Choroid plexus epithelial cell (primary cell): ENCODE results near the gene MAX.

Experiments used
- DNase-seq: peaks from one replicate; pipeline ENCODE4 v3.0.0-alpha.2; 2010; ENCODE audit warnings: low read depth
- H3K4me3 ChIP-seq: 2 replicates; pipeline ENCODE4 v1.5.1; 2011; ENCODE audit warnings: low read depth, mild to moderate bottlenecking, control low read depth, low read length, moderate library complexity
- CTCF ChIP-seq: conservative IDR thresholded peaks from 2 replicates; pipeline ENCODE4 v1.5.1; 2011; ENCODE audit warnings: low read depth, mild to moderate bottlenecking, control low read depth, inconsistent platforms, low read length, moderate library complexity

MAX gene

GRCh38 chr14:65128096-65128495, 25.8 kb upstream of the MAX start:
- no peak overlapping the region for H3K4me3 ChIP-seq
- peak; percentile 27 for DNase-seq
- no peak for TF ChIP-seq CTCF

GRCh38 chr14:65117769-65118745, 15.7 kb upstream of the MAX start:
- peak; percentile 19 for DNase-seq
- TF ChIP-seq CTCF, result no peak
- H3K4me3 ChIP-seq, result no peak overlapping the region

GRCh38 chr14:65115615-65116014, 13.3 kb upstream of the MAX start:
- H3K4me3 ChIP-seq, result no peak overlapping the region
- DNase-seq, result no peak
- no peak for TF ChIP-seq CTCF

- TF ChIP-seq CTCF, result no peak
- DNase-seq, result no peak
- no peak overlapping the region for H3K4me3 ChIP-seq
These were observed 8.2 kb upstream of the MAX start for GRCh38 chr14:65110525-65110924.

GRCh38 chr14:65109357-65109756, 7.0 kb upstream of the MAX start:
- H3K4me3 ChIP-seq, result no peak overlapping the region
- no peak for TF ChIP-seq CTCF

GRCh38 chr14:65107200-65107599, 4.9 kb upstream of the MAX start:
- no peak overlapping the region for H3K4me3 ChIP-seq

More at GRCh38 chr14:65109357-65109756, 7.0 kb upstream of the MAX start:
- no peak for DNase-seq

More at GRCh38 chr14:65107200-65107599, 4.9 kb upstream of the MAX start:
- no peak for TF ChIP-seq CTCF
- no peak for DNase-seq
